H1 (cell line): ENCODE results near the gene MMD. TPM values are rescaled to one million over a fixed set of nuclear protein-coding genes. Genes with fewer than 3 reads are reported as not detected.
A peak's percentile ranks its signal among the peaks of the same experiment; 100 is the strongest.
"Not testable (repeated sequence)": the region's sequence is repeated elsewhere in the genome, so short reads cannot be mapped to it uniquely, and the experiment has no call there.

ENCODE experiments used
- CTCF ChIA-PET: fragments of 300-600 bp; sonication (Branson Sonifier 250); formaldehyde crosslinking; loops from one replicate; lab custom pipeline; 2021; ENCODE audit not compliant: partially characterized antibody; lab: Charles Lee
- POLR2A ChIA-PET: fragments of 300-600 bp; sonication (Branson Sonifier 250); formaldehyde crosslinking; loops from one replicate; lab custom pipeline; 2021; ENCODE audit warnings: inconsistent platforms; ENCODE audit not compliant: partially characterized antibody; lab: Charles Lee
- DNase-seq, 2 experiments: peaks; one replicate each; pipeline versions ENCODE4 v3.0.0 to v3.0.0-alpha.2; 2010 to 2022; ENCODE audit warnings: low spot score in 2 of 2, low read depth in 1 of 2, mixed read lengths in 1 of 2
- FAIRE-seq: peaks from 2 replicates; lab custom pipeline; 2011; peaks lifted over from hg19 to GRCh38; lab: Jason Lieb, UNC
- H2AFZ ChIP-seq: 2 replicates; pipeline ENCODE4 v1.8.1; 2012; ENCODE audit warnings: low read length, inconsistent platforms
- H2AK5ac ChIP-seq: 2 replicates; pipeline ENCODE4 v1.6.1; 2013; ENCODE audit warnings: low read depth, low read length
- H2BK120ac ChIP-seq: replicated peaks from 2 replicates; pipeline ENCODE3; 2013; ENCODE audit warnings: low read depth, low read length, inconsistent platforms
- H2BK12ac ChIP-seq: 2 replicates; pipeline ENCODE4 v1.6.1; 2013; ENCODE audit warnings: low read depth, low read length
- H2BK15ac ChIP-seq: 2 replicates; pipeline ENCODE4 v1.6.1; 2013; ENCODE audit warnings: low read length
- H2BK20ac ChIP-seq: 2 replicates; pipeline ENCODE4 v1.6.1; 2013; ENCODE audit warnings: low read length
- H2BK5ac ChIP-seq: 2 replicates; pipeline ENCODE4 v1.6.1; 2013; ENCODE audit warnings: low read depth, low read length
- H3K14ac ChIP-seq: 2 replicates; pipeline ENCODE4 v1.6.1; 2013; ENCODE audit warnings: inconsistent platforms; ENCODE audit not compliant: insufficient read length
- H3K18ac ChIP-seq: 2 replicates; pipeline ENCODE4 v1.6.1; 2013; ENCODE audit warnings: low read length; ENCODE audit errors: extremely low read depth
- H3K23ac ChIP-seq: 2 replicates; pipeline ENCODE4 v1.6.1; 2013; ENCODE audit warnings: inconsistent platforms; ENCODE audit not compliant: insufficient read length
- H3K23me2 ChIP-seq: 2 replicates; pipeline ENCODE4 v1.6.1; 2013; ENCODE audit warnings: low read depth, low read length
- H3K27ac ChIP-seq: 2 replicates; pipeline ENCODE4 v1.6.1; 2011; ENCODE audit warnings: low read depth, low read length, inconsistent platforms
- H3K27me3 ChIP-seq, 4 experiments: replicated peaks in 1 of 4; 1 replicate in 1 of 4; 2 replicates in 3 of 4; pipeline versions ENCODE4 v1.6.1 to v1.8.1; 2011 to 2013; ENCODE audit warnings: low read length in 3 of 4, mild to moderate bottlenecking in 3 of 4, inconsistent platforms in 2 of 4, mixed read lengths in 2 of 4, moderate library complexity in 1 of 4; ENCODE audit not compliant: control insufficient read depth in 3 of 4, insufficient read depth in 3 of 4; ENCODE audit errors: extremely low read depth in 1 of 4
- H3K36me3 ChIP-seq, 4 experiments: 2 replicates each; pipeline versions ENCODE4 v1.6.1 to v1.8.1; 2011 to 2013; ENCODE audit warnings: mild to moderate bottlenecking in 4 of 4, low read length in 3 of 4, moderate library complexity in 2 of 4, control low read depth in 1 of 4, inconsistent platforms in 1 of 4; ENCODE audit not compliant: insufficient read depth in 4 of 4, control insufficient read depth in 2 of 4
- H3K4ac ChIP-seq: replicated peaks from 2 replicates; pipeline ENCODE3; 2013; ENCODE audit warnings: low read length, low read depth, mixed read lengths, inconsistent platforms; ENCODE audit not compliant: insufficient read length
- H3K4me1 ChIP-seq, 4 experiments: replicated peaks in 1 of 4; 1 replicate in 1 of 4; 2 replicates in 3 of 4; pipeline versions ENCODE4 v1.6.1 to v1.8.1; 2011 to 2013; ENCODE audit warnings: low read length in 3 of 4, inconsistent platforms in 2 of 4, mixed read lengths in 1 of 4; ENCODE audit not compliant: insufficient read depth in 4 of 4, control insufficient read depth in 3 of 4
- H3K4me2 ChIP-seq, 2 experiments: 2 replicates each; pipeline versions ENCODE4 v1.6.1 to v1.8.1; 2011 to 2013; ENCODE audit warnings: low read depth in 2 of 2, low read length in 2 of 2, control low read depth in 1 of 2, inconsistent platforms in 1 of 2, mild to moderate bottlenecking in 1 of 2; ENCODE audit not compliant: insufficient read depth in 1 of 2
- H3K4me3 ChIP-seq, 4 experiments: fragments of 200-600, 300-600 bp in 1 of 4; sonication (generic), shearing (Covaris generic), sonication (Bioruptor Twin) in 1 of 4; 2 replicates each; pipeline versions ENCODE4 v1.5.1 to v1.8.1; 2011 to 2016; ENCODE audit warnings: low read length in 4 of 4, low read depth in 3 of 4, control low read depth in 2 of 4, inconsistent platforms in 2 of 4, mild to moderate bottlenecking in 2 of 4, mixed read lengths in 1 of 4, moderate library complexity in 1 of 4; ENCODE audit not compliant: insufficient read depth in 2 of 4; ENCODE audit errors: extremely low read depth in 1 of 4
- H3K56ac ChIP-seq: replicated peaks from 2 replicates; pipeline ENCODE3; 2013; ENCODE audit warnings: low read depth, mild to moderate bottlenecking, mixed read lengths, low read length, inconsistent platforms; ENCODE audit not compliant: insufficient read length
- H3K79me1 ChIP-seq: 2 replicates; pipeline ENCODE4 v1.6.1; 2013; ENCODE audit warnings: low read depth, low read length, control low read depth
- H3K79me2 ChIP-seq, 2 experiments: 2 replicates each; pipeline versions ENCODE4 v1.6.1 to v1.8.1; 2012 to 2013; ENCODE audit warnings: low read length in 2 of 2, mild to moderate bottlenecking in 2 of 2, inconsistent platforms in 1 of 2; ENCODE audit not compliant: insufficient read depth in 2 of 2, control insufficient read depth in 1 of 2
- H3K9ac ChIP-seq, 4 experiments: replicated peaks in 1 of 4; 1 replicate in 1 of 4; 2 replicates in 3 of 4; pipeline versions ENCODE4 v1.6.1 to v1.8.1; 2011 to 2013; ENCODE audit warnings: low read depth in 3 of 4, low read length in 3 of 4, control low read depth in 2 of 4, mild to moderate bottlenecking in 2 of 4, moderate library complexity in 2 of 4, inconsistent platforms in 1 of 4; ENCODE audit errors: extremely low read depth in 1 of 4
- H3K9me3 ChIP-seq, 2 experiments: 2 replicates each; pipeline versions ENCODE4 v1.6.1 to v1.8.1; 2012 to 2013; ENCODE audit warnings: mild to moderate bottlenecking in 2 of 2, moderate library complexity in 2 of 2, control low read depth in 1 of 2, inconsistent platforms in 1 of 2, low read depth in 1 of 2, low read length in 1 of 2, mixed read lengths in 1 of 2; ENCODE audit not compliant: insufficient read depth in 2 of 2
- H4K20me1 ChIP-seq, 2 experiments: replicated peaks in 1 of 2; 2 replicates each; pipeline versions ENCODE3 to v1.8.1; 2011 to 2013; ENCODE audit warnings: inconsistent platforms in 2 of 2, low read length in 2 of 2, mild to moderate bottlenecking in 1 of 2; ENCODE audit not compliant: insufficient read depth in 2 of 2, control insufficient read depth in 1 of 2
- H4K5ac ChIP-seq: 2 replicates; pipeline ENCODE4 v1.6.1; 2013; ENCODE audit warnings: low read length, low read depth, mixed read lengths, inconsistent platforms; ENCODE audit not compliant: insufficient read length
- H4K8ac ChIP-seq: 2 replicates; pipeline ENCODE4 v1.8.0; 2013; ENCODE audit warnings: mild to moderate bottlenecking, moderate library complexity, low read length, inconsistent platforms; ENCODE audit not compliant: insufficient read depth; ENCODE audit errors: extremely low read depth
- H4K91ac ChIP-seq: replicated peaks from 2 replicates; pipeline ENCODE3; 2013; ENCODE audit warnings: low read length, mixed read lengths, inconsistent platforms; ENCODE audit not compliant: insufficient read length
- WGBS, 2 experiments: shearing (Covaris generic) in 1 of 2; methylation state at CpG; one replicate each; pipeline versions ENCODE4 v1.1.6 to v1.1.7; 2013 to 2015; ENCODE audit warnings: low lambda C conversion rate in 2 of 2, mixed read lengths in 2 of 2, inconsistent platforms in 1 of 2, low coverage in 1 of 2, missing lambda C conversion rate in 1 of 2; ENCODE audit not compliant: insufficient replicate concordance in 2 of 2, insufficient coverage in 1 of 2, insufficient read length in 1 of 2; ENCODE audit errors: extremely low coverage in 1 of 2, missing lambda C conversion rate in 1 of 2; 5-methylcytosine and 5-hydroxymethylcytosine counted together
- polyA plus RNA-seq, 7 experiments: library from polyadenylated mRNA; depleted of rRNA in 3 of 7; stranded (reverse) in 5 of 7; unstranded in 2 of 7; fragments of >200 nt in 5 of 7; fragments of 200-250 nt in 2 of 7; gene quantifications; 1 replicate in 5 of 7; 2 replicates in 1 of 7; 4 replicates in 1 of 7; pipeline versions ENCODE4 v1.2.1 to v1.2.3, GENCODE V29; 2011 to 2013; ENCODE audit warnings: missing spikeins in 2 of 7, mixed read lengths in 2 of 7
- total RNA-seq: library from RNA; stranded (reverse); fragmentation: NEBNext Ultra II Directional; extraction: Animal tissue kit (Norgen Biotek cat#: 25700); gene quantifications from 2 replicates; pipeline ENCODE4 v1.2.1, GENCODE V29; 2021

Gene MMD
- total and polyA plus RNA-seq, 2 of the 8 experiments (the other 6 are each of a cell fraction or from before 2014, with no cell fraction given), result 28.2 to 37.8 TPM

GRCh38 chr17:55422828-55423164 lies 1.2 kb upstream of the MMD start:
- DNase-seq, H2BK20ac ChIP-seq, H3K9ac ChIP-seq, H3K27me3 ChIP-seq, H4K91ac ChIP-seq, H3K23me2 ChIP-seq, H2BK120ac ChIP-seq, H2BK5ac ChIP-seq, H3K4me1 ChIP-seq, H3K27ac ChIP-seq, H3K4me3 ChIP-seq, H3K56ac ChIP-seq, H3K9me3 ChIP-seq, H4K5ac ChIP-seq, H3K36me3 ChIP-seq, H2BK12ac ChIP-seq, CTCF ChIA-PET, H3K18ac ChIP-seq, H3K14ac ChIP-seq, H4K20me1 ChIP-seq, H3K4ac ChIP-seq, H4K8ac ChIP-seq, H2AFZ ChIP-seq, FAIRE-seq, H3K79me1 ChIP-seq, H2AK5ac ChIP-seq, H3K23ac ChIP-seq: not testable (repeated sequence)
- WGBS, 2 experiments, result 94% methylated on average over 6 of the region's 6 CpGs; no CpG with 5 or more reads in 1 of the 2 experiments
- POLR2A ChIA-PET, result interaction anchor here (1.7 kb wide), 1 partner anchor 13 kb away, joined by 5 read pairs; no protein-coding TSS in a partner anchor
- Histone ChIP-seq H2BK15ac (0 out of 2 replicates have a peak overlapping the region, but pooled peaks have one; percentile 29), H3K4me2 (peak overlapping the region in 1 of 2 experiments; percentile 75; a peak in 1 of 4 replicates), H3K79me2 (peaks cover 17 to 32% of the 10 kb centered on the region in 2 experiments)
